CD4-positive, alpha-beta T cell treated with Interferon alpha-2 for 1 hour (primary cell): Measurements from ENCODE around the gene PLPP3.

Experiments used
- DNase-seq, 2 donors: peaks; one replicate each; pipeline ENCODE4 v3.0.0-alpha.2; 2020 to 2022

PLPP3 gene

GRCh38 chr1:56493826-56494225 lies 85.5 kb downstream of the PLPP3 start:
- DNase-seq, result no peak

GRCh38 chr1:56491441-56491840 lies 87.9 kb downstream of the PLPP3 start:
- DNase-seq, result no peak

GRCh38 chr1:56490619-56491018 lies 88.7 kb downstream of the PLPP3 start:
- DNase-seq, result no peak

- no peak for DNase-seq
Measured at GRCh38 chr1:56489695-56490094, 89.7 kb downstream of the PLPP3 start.

- no peak for DNase-seq
Measured at GRCh38 chr1:56484695-56485094, 94.7 kb downstream of the PLPP3 start.

- DNase-seq, result no peak
Measured at GRCh38 chr1:56483104-56483503, 96.3 kb downstream of the PLPP3 start.

- no peak for DNase-seq
Measured at GRCh38 chr1:56482486-56482885, 96.9 kb downstream of the PLPP3 start.

- no peak for DNase-seq
Measured at GRCh38 chr1:56481140-56481694, 98.1 kb downstream of the PLPP3 start.

- no peak for DNase-seq
Measured at GRCh38 chr1:56478734-56479133, 100.6 kb downstream of the PLPP3 start.

- DNase-seq, result no peak
Measured at GRCh38 chr1:56477164-56478111, 101.9 kb downstream of the PLPP3 start.

GRCh38 chr1:56473582-56474270 lies 105.6 kb downstream of the PLPP3 start:
- DNase-seq, result no peak

GRCh38 chr1:56472860-56473259 lies 106.5 kb downstream of the PLPP3 start:
- peak in 1 of 2 donors; percentile 44 for DNase-seq

GRCh38 chr1:56469640-56470371 lies 109.6 kb downstream of the PLPP3 start:
- DNase-seq, result peak in 1 of 2 donors; percentile 9

GRCh38 chr1:56468518-56468917 lies 110.8 kb downstream of the PLPP3 start:
- DNase-seq, result no peak

GRCh38 chr1:56466538-56466937 lies 112.8 kb downstream of the PLPP3 start:
- no peak for DNase-seq

GRCh38 chr1:56464294-56464693 lies 115.1 kb downstream of the PLPP3 start:
- DNase-seq, result no peak

GRCh38 chr1:56463376-56463775 lies 116.0 kb downstream of the PLPP3 start:
- no peak for DNase-seq

- no peak for DNase-seq
Measured at GRCh38 chr1:56462209-56462608, 117.2 kb downstream of the PLPP3 start.

GRCh38 chr1:56461158-56462127 lies 117.9 kb downstream of the PLPP3 start:
- no peak for DNase-seq

- no peak for DNase-seq
Measured at GRCh38 chr1:56459260-56459659, 120.1 kb downstream of the PLPP3 start.

GRCh38 chr1:56457756-56458375 lies 121.5 kb downstream of the PLPP3 start:
- DNase-seq, result no peak
